Measurements from ENCODE around the gene RAD51. TPM values are rescaled to one million over a fixed set of nuclear protein-coding genes. Genes with fewer than 3 reads are reported as not detected.

RAD51 gene
- total RNA-seq, 1 donor from 2014 or later: 13.2 TPM

GRCh38 chr15:40766906-40767837 is 72.2 kb downstream of the RAD51 start:
- Mint-ChIP-seq H3K27me3 (no peaks in the 10 kb centered on the region), H3K27ac (no peak overlapping the region), H3K36me3 (ENCODE audit: insufficient read depth) (peaks cover under 1% of the 10 kb centered on the region), H3K4me3 (ENCODE audit: low read depth) (no peak overlapping the region), H3K4me1 (ENCODE audit: low read depth) (peaks cover 11% of the 10 kb centered on the region), H3K9me3 (ENCODE audit: low read depth) (no peaks in the 10 kb centered on the region)
- TF ChIP-seq CTCF (IDR thresholded peaks at IDR 0.05; ENCODE audit: unreplicated experiment): no peak
- no peak for DNase-seq (ENCODE audit: low spot score, unreplicated experiment)

GRCh38 chr15:40767838-40768500 is 73.0 kb downstream of the RAD51 start:
- Mint-ChIP-seq H3K27ac (no peak overlapping the region), H3K27me3 (no peaks in the 10 kb centered on the region), H3K4me1 (ENCODE audit: low read depth) (peaks cover 11% of the 10 kb centered on the region), H3K36me3 (ENCODE audit: insufficient read depth) (peaks cover 2% of the 10 kb centered on the region), H3K4me3 (ENCODE audit: low read depth) (no peak overlapping the region), H3K9me3 (ENCODE audit: low read depth) (no peaks in the 10 kb centered on the region)
- TF ChIP-seq CTCF (IDR thresholded peaks at IDR 0.05; ENCODE audit: unreplicated experiment): no peak
- DNase-seq (ENCODE audit: low spot score, unreplicated experiment): no peak

- Mint-ChIP-seq H3K36me3 (ENCODE audit: insufficient read depth) (peaks cover 2% of the 10 kb centered on the region), H3K4me3 (ENCODE audit: low read depth) (no peak overlapping the region), H3K9me3 (ENCODE audit: low read depth) (no peaks in the 10 kb centered on the region), H3K4me1 (ENCODE audit: low read depth) (peaks cover 9% of the 10 kb centered on the region), H3K27me3 (no peaks in the 10 kb centered on the region), H3K27ac (no peak overlapping the region)
- TF ChIP-seq CTCF (IDR thresholded peaks at IDR 0.05; ENCODE audit: unreplicated experiment): no peak
- no peak for DNase-seq (ENCODE audit: low spot score, unreplicated experiment)
Measured at GRCh38 chr15:40768521-40769273, 73.7 kb downstream of the RAD51 start.

- Mint-ChIP-seq H3K36me3 (ENCODE audit: insufficient read depth) (peaks cover 3% of the 10 kb centered on the region), H3K9me3 (ENCODE audit: low read depth) (no peaks in the 10 kb centered on the region), H3K4me1 (ENCODE audit: low read depth) (peaks cover 9% of the 10 kb centered on the region), H3K4me3 (ENCODE audit: low read depth) (no peak within 1 kb of the TSS), H3K27me3 (no peaks in the 10 kb centered on the region), H3K27ac (no peak within 1 kb of the TSS)
- DNase-seq (ENCODE audit: low spot score, unreplicated experiment): no peak
- no peak for TF ChIP-seq CTCF (IDR thresholded peaks at IDR 0.05; ENCODE audit: unreplicated experiment)
Measured at GRCh38 chr15:40769274-40770146, 74.5 kb downstream of the RAD51 start, which contains the start of gene C15orf62. C15orf62 (plus strand) TSS chr15:40769980; CDS start chr15:40770496, 516 bp downstream.
